Adrenal gland (tissue), 12 donors: Measurements from ENCODE around the gene ATP6V1G3. TPM values are rescaled to one million over a fixed set of nuclear protein-coding genes. Genes with fewer than 3 reads are reported as not detected.
"Not testable (repeated sequence)": the region's sequence is repeated elsewhere in the genome, so short reads cannot be mapped to it uniquely, and the experiment has no call there.

Source experiments
- DNase-seq, 7 donors: peaks; one replicate each; pipeline ENCODE4 v3.0.0-alpha.2; 2019 to 2020
- H3K27ac ChIP-seq, 5 donors: fragments of 200-600 bp; sonication (generic) in 4 of 5; 1 replicate in 3 of 5; 2 replicates in 2 of 5; pipeline versions ENCODE4 v1.5.1 to v1.8.0; 2016 to 2020; ENCODE audit warnings: mild to moderate bottlenecking in 1 of 5
- H3K27me3 ChIP-seq: fragments of 200-600 bp; 2 replicates; pipeline ENCODE4 v1.8.0; 2021
- H3K36me3 ChIP-seq, 2 donors: fragments of 200-600 bp; replicated peaks in 1 of 2; 1 replicate in 1 of 2; 2 replicates in 1 of 2; pipeline versions ENCODE4 v1.5.1 to v1.8.0; 2018 to 2022
- H3K4me1 ChIP-seq, 2 donors: fragments of 200-600 bp; replicated peaks in 1 of 2; 1 replicate in 1 of 2; 2 replicates in 1 of 2; pipeline versions ENCODE4 v1.5.1 to v1.8.0; 2018 to 2021
- H3K4me3 ChIP-seq, 4 donors: fragments of 200-600 bp; sonication (generic) in 3 of 4; one replicate each; pipeline ENCODE4 v1.5.1; 2016 to 2018
- H3K9me3 ChIP-seq, 3 donors: fragments of 200-600 bp; sonication (generic) in 1 of 3; replicated peaks in 1 of 3; 1 replicate in 2 of 3; 2 replicates in 1 of 3; pipeline versions ENCODE4 v1.5.1 to v1.8.0; 2016 to 2021
- CTCF ChIP-seq, 6 experiments: fragments of 450-650 bp in 4 of 6; fragments of 200-600 bp in 2 of 6; sonication (generic) in 1 of 6; IDR thresholded peaks; 1 replicate in 5 of 6; 2 replicates in 1 of 6; pipeline versions ENCODE4 v1.5.1 to v1.8.0; 2016 to 2021; ENCODE audit warnings: antibody characterized with exemption in 6 of 6, mild to moderate bottlenecking in 2 of 6, moderate library complexity in 1 of 6
- POLR2A ChIP-seq, 2 donors: fragments of 450-650 bp; IDR thresholded peaks; one replicate each; pipeline ENCODE4 v1.6.1; 2017; ENCODE audit warnings: antibody characterized with exemption in 2 of 2, mild to moderate bottlenecking in 2 of 2, moderate library complexity in 1 of 2
- WGBS, 4 donors: extraction: QIAGEN DNeasy Blood & Tissue Kit in 2 of 4; methylation state at CpG; one replicate each; pipeline versions ENCODE4 v1.1.5 to v1.1.7; 2013 to 2017; 5-methylcytosine and 5-hydroxymethylcytosine counted together
- intact Hi-C, 2 donors: fragments of 100-400 bp; cut with DNase I; formaldehyde crosslinking; loops; one replicate each; pipeline versions ENCODE4 v1.14.1 to v1.15.0; 2022 to 2023
- polyA plus RNA-seq, 3 donors: library from polyadenylated mRNA; stranded (reverse); fragments of 200-250 nt in 2 of 3; fragments of 350-450 nt in 1 of 3; fragmentation: Illumina TruSeq in 1 of 3; extraction: RNeasy Lipid Tissue Mini Kit (QIAGEN cat#74804) in 1 of 3; gene quantifications; one replicate each; pipeline ENCODE4 v1.2.3, GENCODE V29; 2013 to 2014
- total RNA-seq, 9 donors: library from RNA; depleted of rRNA in 4 of 9; stranded (reverse); fragments of >200 nt in 4 of 9; fragments of 120-200 nt in 1 of 9; fragmentation: NEBNext Ultra II Directional in 1 of 9; extraction: Animal tissue kit (Norgen Biotek cat#: 25700) in 1 of 9; gene quantifications; one replicate each; pipeline versions ENCODE4 v1.1.0 to v1.2.4, GENCODE V29; 2013 to 2023
- donor health status: healthy with polysubstance abuse.
- donor health status: Bipolar disorder and iron deficiency.
- donor health status: DM: yes; HTN: yes; CAD: no.
- donor health status: DM: no; HTN: no; CAD: no.
- donor health status: DM: no; HTN: no; CAD: no.
- donor health status: DM: yes; HTN: yes; CAD: no.

ATP6V1G3 gene
- total and polyA plus RNA-seq, 12 donors = not detected

GRCh38 chr1:198528364-198528763 lies 12.1 kb downstream of the ATP6V1G3 start:
- H3K4me3 ChIP-seq = no peak overlapping the region
- H3K27ac ChIP-seq = no peak overlapping the region
- no peaks in the 10 kb centered on the region for H3K9me3 ChIP-seq
- H3K36me3 ChIP-seq = no peaks in the 10 kb centered on the region
- intact Hi-C loops = no loop called here
- no peaks in the 10 kb centered on the region for H3K27me3 ChIP-seq
- DNase-seq = no peak
- no peak for TF ChIP-seq CTCF (IDR thresholded peaks at IDR 0.05)
- no peak for TF ChIP-seq POLR2A (IDR thresholded peaks at IDR 0.05)
- no peaks in the 10 kb centered on the region for H3K4me1 ChIP-seq
- WGBS, 4 donors = 16 to 37% (median 27%) methylated on average over 1 of the region's 1 CpG

GRCh38 chr1:198524556-198524955 lies 15.9 kb downstream of the ATP6V1G3 start:
- Histone ChIP-seq H3K4me3 (no peak overlapping the region), H3K4me1 (no peaks in the 10 kb centered on the region), H3K36me3 (no peaks in the 10 kb centered on the region), H3K9me3 (no peaks in the 10 kb centered on the region), H3K27ac (no peak overlapping the region), H3K27me3 (no peaks in the 10 kb centered on the region)
- intact Hi-C loops = no loop called here
- TF ChIP-seq CTCF (IDR thresholded peaks at IDR 0.05) (no peak), POLR2A (IDR thresholded peaks at IDR 0.05) (no peak)
- 68 to 77% (median 72%) methylated on average over 2 of the region's 2 CpGs for WGBS, 4 donors
- no peak for DNase-seq

- not testable (repeated sequence) for DNase-seq
Measured at GRCh38 chr1:198524127-198524526, 16.4 kb downstream of the ATP6V1G3 start.

GRCh38 chr1:198523182-198523950 lies 17.1 kb downstream of the ATP6V1G3 start:
- intact Hi-C loops = no loop called here

More at GRCh38 chr1:198524127-198524526, 16.4 kb downstream of the ATP6V1G3 start:
- H3K4me3 ChIP-seq, H3K36me3 ChIP-seq, H3K9me3 ChIP-seq, H3K27me3 ChIP-seq, H3K27ac ChIP-seq, H3K4me1 ChIP-seq, intact Hi-C loops: not testable (repeated sequence)
- WGBS, 4 donors = 74 to 83% (median 76%) methylated on average over 10 of the region's 10 CpGs

More at GRCh38 chr1:198523182-198523950, 17.1 kb downstream of the ATP6V1G3 start:
- Histone ChIP-seq H3K4me3 (no peak overlapping the region), H3K36me3 (no peaks in the 10 kb centered on the region), H3K4me1 (no peaks in the 10 kb centered on the region), H3K9me3 (no peaks in the 10 kb centered on the region), H3K27me3 (no peaks in the 10 kb centered on the region), H3K27ac (no peak overlapping the region)
- 61 to 72% (median 67%) methylated on average over 2 of the region's 2 CpGs for WGBS, 4 donors
- DNase-seq = no peak
- no peak for TF ChIP-seq POLR2A (IDR thresholded peaks at IDR 0.05)
- TF ChIP-seq CTCF (IDR thresholded peaks at IDR 0.05) = no peak
